CD4-positive, alpha-beta T cell treated with Interleukin-17A for 4 hours (primary cell): Measurements from ENCODE around the gene DLG2.
"Not testable (repeated sequence)": the region's sequence is repeated elsewhere in the genome, so short reads cannot be mapped to it uniquely, and the experiment has no call there.

Source experiments
- DNase-seq: peaks from one replicate; pipeline ENCODE4 v3.0.0-alpha.2; 2020; ENCODE audit warnings: mixed read lengths

The DLG2 gene

DNA sequence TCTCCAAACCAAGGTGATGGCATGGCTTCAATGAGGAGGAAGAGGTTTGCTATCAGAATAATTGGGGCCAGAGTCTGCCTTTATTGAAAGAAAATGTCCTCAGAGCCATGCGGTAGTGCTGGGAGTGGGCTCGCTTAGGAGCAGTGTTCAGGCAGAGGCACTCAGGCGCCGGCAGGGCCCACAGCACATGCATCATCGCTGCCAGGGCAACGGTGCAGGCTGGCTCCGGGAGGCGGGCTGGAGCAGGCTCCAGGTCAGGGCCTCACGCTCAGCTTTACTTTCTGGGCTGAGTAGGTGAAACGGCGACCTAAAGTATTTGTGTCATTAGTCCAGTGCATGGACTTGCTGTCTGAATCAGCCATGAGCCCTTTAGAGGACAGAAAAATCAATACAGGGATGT lies 2171.1 kb downstream of the DLG2 start:
- DNase-seq: no peak

DNA sequence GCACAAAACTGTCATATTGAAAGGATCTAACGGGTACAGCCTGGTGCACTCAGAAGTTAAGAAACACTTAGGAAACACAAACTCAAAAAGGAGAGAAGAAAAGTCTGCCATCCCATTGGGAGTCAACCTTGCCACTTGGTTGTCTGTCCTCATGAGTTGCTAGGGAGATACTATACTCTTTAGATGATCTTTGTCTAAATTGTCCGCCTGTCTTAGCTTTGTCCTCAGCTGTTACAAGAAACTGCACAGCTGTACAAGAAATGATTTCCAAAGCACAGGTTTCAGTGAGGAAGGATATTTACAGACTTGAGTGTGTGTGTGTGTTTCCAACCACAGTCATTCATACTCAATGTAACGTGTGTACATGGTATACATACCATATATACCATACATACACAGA lies 2171.8 kb downstream of the DLG2 start:
- no peak for DNase-seq

DNA sequence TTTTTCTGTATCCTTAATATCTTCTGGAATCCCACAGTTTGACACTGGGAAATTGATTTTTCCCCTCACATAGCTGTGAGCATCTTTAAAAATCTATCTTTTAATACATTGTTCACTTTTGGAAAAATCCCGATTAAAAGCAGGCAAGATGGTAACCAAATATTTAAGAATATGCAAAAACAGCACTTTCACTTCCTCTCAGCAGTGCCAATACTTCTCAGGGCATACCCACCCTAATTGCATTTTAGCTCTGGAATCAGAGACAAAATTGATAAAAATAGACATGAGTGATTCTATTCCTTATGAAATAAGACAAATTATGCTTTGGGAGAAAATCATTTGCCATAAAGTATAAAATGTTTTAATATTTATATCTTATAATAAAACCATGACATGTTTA lies 2172.5 kb downstream of the DLG2 start:
- DNase-seq: no peak

DNA sequence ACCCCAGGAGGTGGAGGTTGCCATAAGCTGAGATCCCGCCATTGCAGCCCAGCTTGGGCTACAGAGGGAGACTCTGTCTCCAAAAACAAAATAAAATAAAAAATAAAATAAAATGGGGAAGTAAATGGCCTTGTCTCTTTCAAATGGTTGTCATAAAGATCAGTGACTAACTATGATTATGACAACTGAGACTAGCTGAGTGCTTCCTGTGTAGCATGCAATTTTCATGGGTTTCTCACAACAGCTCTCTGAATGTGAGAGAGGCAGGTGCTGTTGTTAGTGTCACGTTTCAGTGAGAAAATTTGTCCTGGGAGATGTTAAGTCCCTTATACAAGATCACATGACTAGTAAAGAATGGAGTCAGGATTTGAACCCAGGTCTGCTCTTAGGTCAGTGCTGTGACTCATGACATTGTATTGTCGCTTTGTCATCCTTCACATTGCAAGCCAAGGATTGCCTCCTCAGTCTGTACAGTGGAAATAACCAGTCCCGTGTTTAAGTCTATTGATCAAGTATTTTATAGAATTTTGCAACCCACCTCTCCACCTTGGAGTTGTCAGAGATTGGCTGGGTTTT lies 2177.7 kb downstream of the DLG2 start:
- no peak for DNase-seq

DNA sequence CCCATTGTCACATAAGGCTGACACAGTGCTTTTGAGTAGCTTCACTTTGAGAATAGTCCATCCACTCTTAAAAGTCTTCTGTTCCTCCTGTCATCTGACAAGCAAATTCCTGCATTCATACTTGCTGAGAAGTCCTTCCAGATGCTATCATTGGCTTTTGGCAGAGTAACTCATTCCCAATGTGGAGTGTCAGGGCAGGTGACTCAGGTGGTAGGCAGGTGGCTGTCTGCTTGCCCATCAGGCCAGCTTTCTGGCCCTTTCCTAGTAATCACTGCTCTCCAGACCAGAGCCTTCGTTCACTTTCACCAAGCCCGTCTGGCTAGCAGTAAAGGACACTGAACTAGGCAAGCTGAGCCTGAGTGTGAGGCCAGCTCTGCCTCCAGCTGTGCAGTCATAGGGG lies 2178.5 kb downstream of the DLG2 start:
- DNase-seq: no peak

GRCh38 chr11:83443880-83444279 lies 2183.3 kb downstream of the DLG2 start:
- DNase-seq: not testable (repeated sequence)

DNA sequence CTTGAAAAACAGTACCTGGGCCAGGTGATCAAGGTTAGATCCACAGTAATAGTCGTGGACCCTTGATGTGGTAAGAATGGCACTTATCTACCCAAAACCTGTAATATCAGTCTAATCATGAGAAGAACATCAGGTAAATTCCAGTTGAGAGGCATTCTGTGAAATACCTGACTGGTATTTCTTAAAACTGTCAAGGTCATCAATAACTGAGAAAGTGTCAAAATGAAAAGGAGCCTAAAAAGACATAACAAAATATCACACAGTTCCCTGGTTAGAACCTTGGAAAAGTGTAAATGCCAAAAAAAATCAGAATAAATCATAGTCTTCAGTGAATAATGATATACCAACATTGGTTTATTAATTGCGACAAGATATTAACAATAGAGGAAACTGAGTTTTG lies 2185.5 kb downstream of the DLG2 start:
- DNase-seq: no peak

DNA sequence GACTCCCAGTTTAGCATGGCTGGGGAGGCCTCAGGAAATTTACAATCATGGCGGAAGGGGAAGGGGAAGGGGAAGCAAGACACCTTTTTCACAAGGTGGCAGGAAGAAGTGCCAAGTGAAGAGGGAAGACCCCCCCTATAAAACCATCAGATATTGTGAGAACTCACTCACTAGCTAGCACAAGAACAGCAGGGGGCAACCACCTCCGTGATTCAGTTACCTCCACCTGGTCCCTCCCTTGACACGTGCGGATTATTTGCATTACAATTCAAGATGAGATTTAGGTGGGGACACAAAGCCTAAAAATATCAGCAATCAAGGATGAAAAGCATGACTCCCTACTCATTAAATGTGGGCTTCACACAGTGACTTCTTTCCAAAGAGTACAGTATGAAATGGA lies 2186.0 kb downstream of the DLG2 start:
- no peak for DNase-seq

DNA sequence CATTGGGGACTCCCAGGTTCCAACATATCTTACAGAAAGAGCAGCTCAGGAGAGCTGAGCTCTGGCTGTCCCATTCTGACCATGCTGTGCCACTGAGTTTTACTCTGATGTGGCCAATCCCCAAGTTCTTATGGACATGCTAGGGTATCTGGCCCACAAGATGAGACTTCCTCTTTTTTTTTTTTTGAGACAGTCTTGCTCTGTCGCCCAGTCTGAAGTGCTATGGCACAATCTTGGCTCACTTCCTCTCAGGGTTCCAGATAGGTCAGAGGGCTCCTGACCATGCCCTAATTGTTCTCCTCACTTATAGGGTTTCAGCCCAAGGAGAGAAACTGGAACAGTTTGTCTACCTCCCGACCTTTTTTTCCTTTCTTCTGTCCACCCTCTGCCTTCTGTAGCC lies 2188.7 kb downstream of the DLG2 start:
- no peak for DNase-seq

DNA sequence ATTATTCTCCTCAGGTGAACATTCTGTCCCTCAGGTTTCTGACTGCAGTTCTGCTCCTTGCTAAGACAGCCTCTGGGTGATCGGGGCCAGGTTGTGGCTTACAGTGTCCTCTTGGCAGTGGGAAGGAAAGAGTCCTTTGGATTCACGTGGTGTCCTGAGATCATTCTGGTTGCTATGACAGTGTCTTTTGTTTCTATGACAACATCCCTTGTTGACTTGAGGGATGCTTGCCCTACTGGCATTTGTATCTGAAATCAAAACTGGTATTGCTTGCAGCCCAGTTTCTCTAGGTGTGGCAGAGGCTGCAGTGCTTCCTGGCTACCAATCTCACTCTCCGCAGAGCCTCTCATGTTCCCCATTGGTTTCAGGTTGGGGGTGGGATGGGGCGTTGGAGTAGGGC lies 2189.2 kb downstream of the DLG2 start:
- DNase-seq: no peak

DNA sequence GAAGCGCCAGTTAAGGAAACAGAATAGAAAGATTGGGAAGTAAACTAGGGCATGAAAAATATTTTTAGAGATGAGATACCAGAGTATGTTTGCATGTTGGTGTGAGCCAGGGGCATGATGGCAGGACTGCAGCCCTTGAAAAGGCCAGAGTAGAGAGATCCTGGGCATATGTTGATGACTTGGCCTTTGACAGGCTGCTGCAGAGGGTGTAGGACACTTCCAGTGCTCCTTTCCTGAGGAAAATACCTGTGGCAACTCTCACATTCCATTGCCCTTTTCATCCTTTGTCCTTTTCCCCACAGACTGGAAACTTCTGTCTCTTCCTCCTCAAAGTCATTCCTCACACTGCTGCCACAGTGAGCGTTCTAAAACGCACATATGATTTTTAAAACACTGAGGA lies 2190.3 kb downstream of the DLG2 start:
- no peak for DNase-seq

DNA sequence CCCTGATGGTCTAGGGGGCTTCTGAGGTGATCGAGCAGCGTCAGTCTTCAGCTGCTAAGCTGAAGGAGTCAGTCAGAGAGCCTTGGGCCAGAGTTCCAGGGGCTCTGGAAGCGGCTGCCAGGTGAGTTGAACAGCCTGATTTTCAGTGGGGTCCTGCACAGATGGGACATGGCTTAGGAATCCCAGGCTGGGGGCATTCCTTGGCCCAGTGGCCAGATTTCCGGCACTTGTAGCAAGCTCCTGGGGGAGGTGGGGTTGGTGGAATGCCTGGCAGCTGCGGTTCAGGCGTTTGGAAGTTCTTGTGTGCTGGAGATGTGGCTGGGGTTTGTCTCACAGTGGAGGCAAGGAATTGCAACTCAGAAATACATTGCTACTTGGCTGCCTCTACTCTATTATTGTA lies 2192.3 kb downstream of the DLG2 start:
- not testable (repeated sequence) for DNase-seq

DNA sequence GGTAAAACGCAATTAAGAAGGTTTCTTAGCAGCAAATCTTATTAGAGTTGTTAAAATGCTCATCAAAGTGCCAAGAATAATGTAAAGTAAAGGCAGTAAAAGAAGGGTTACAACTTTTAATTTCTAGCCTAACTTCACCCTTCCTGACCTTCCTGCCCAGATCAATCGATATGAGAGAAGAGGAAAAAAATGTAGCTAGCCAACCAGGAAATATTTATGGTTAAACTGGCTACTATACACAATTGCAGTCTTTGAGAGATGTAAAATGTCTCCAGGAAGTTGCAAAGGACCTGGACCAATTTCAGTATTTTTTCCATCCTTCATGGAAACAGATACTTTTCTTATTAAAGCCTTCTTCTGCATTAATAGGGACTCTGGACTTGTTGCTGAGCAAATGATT lies 2199.2 kb downstream of the DLG2 start:
- DNase-seq: no peak

GRCh38 chr11:83427501-83427900 lies 2199.6 kb downstream of the DLG2 start:
- no peak for DNase-seq

GRCh38 chr11:83425137-83425466 lies 2202.0 kb downstream of the DLG2 start:
- DNase-seq: no peak

GRCh38 chr11:83424376-83425136 lies 2202.6 kb downstream of the DLG2 start:
- no peak for DNase-seq

- DNase-seq: not testable (repeated sequence)
These were observed 2204.5 kb downstream of the DLG2 start for GRCh38 chr11:83422641-83423040.

DNA sequence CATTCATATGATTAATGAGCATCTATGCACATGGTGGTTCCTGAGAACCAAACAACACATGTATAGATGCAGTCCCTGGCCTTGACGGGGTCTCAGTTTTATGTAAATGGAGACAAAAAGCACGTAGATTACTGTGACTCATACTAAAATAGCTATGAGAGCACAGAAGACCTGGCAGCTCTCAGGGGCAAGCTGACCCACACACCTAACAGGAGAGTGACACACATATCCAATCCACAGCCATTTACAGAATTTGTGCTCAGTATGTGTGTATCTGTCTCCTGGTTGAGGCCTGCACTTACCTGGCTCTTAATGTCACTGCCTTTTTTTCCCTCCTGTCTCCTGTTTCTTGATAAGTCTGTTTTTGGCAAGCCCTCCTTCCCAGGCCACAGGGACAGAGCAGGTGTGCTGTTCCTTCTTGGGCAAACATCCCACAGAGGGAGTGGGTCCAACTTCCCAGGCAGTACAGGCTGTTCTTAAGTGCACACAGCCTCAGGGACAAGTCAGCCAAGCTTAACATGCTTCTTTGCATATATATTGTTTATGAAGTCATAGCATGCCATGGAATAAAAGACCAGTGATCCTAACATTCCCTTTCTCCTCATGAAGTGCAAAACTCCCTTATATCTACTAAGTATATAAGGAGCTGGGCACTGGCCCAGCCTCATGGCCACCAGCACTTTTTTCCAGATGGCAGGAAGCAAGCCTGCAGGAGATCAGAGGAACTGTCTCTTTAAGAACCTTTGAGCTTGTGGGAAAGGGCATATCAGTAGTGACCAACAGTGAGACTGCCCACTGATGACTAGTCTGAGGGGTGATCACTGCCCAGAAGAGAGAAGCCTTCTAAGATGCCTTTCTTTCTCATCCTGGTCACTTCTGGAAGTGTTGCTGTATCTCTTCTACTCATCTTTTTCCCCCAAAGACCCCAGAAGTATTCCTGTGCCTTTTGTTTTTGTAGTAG lies 2216.3 kb downstream of the DLG2 start:
- no peak for DNase-seq

- DNase-seq: no peak
These were observed 2217.3 kb downstream of the DLG2 start for GRCh38 chr11:83409891-83410290.

DNA sequence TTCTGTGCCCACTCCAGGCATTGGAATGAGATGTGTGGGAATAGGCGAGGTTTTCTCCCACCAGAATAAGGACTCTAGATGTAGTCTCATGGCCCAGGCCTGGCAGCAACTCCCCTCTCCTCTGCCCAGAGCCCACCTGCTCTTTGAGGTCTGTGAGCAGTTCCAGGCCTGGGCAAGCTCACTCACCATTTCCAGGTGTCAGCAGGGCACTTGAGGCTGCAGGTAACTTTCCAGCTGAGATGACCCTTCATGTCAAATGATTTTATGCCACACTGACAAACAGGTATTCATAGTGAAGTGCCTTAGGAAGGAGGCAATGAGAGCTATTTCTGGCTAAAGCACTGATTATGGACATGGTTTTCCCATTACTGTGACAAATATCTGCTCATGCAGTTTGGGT lies 2217.7 kb downstream of the DLG2 start:
- DNase-seq: no peak

DNA sequence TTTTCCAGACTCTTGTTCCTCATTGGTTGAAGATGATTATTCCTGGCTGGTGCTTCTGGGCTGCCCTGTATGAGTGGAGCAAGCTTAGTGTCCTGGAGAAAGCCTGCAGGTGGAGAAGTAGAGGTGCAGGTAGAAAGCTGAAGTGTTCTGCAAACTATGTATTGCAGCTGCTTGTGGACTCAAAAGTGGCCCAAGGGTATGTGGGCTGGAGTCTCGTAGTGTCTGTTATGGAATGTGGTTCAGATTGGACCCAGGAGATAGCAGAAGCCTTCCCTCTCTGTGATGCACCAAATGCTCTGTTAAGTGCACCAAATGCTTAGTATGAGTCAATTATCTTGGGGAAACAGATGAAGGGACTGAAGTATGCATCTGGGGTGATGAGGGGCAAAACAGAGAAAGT lies 2218.2 kb downstream of the DLG2 start:
- no peak for DNase-seq
